Measurements from ENCODE around the gene ABI3. TPM values are rescaled to one million over a fixed set of nuclear protein-coding genes. Genes with fewer than 3 reads are reported as not detected.

ABI3 gene
- polyA plus RNA-seq, 1 donor from 2014 or later = not detected

- H3K4me3 ChIP-seq (ENCODE audit: low read length) = no peak overlapping the region
- no peaks in the 10 kb centered on the region for H3K27me3 ChIP-seq (ENCODE audit: insufficient read depth, low read depth, low read length)
- H4K20me1 ChIP-seq (ENCODE audit: insufficient read depth) = no peaks in the 10 kb centered on the region
- no peak overlapping the region for H2AFZ ChIP-seq (ENCODE audit: low read depth, low read length)
- no peaks in the 10 kb centered on the region for H3K36me3 ChIP-seq (ENCODE audit: insufficient read depth, low read length)
- H3K79me2 ChIP-seq (replicated peaks; ENCODE audit: insufficient read depth, low read length) = no peaks in the 10 kb centered on the region
- H3F3A ChIP-seq (ENCODE audit: insufficient read depth, low read length, poor library complexity, severe bottlenecking) = no peaks in the 10 kb centered on the region
- no peak for TF ChIP-seq REST (IDR thresholded peaks at IDR 0.05; ENCODE audit: borderline replicate concordance)
- TF ChIP-seq SMC3 (conservative IDR thresholded peaks at IDR 0.05; ENCODE audit: poor library complexity) = no peak
- no peak for TF ChIP-seq TAF1 (IDR thresholded peaks at IDR 0.05; ENCODE audit: low read depth)
- TF ChIP-seq POLR2AphosphoS5 (IDR thresholded peaks at IDR 0.05) = no peak
- no peak for TF ChIP-seq EZH2 (IDR thresholded peaks at IDR 0.05; ENCODE audit: borderline replicate concordance, insufficient read depth, low read length, poor library complexity, severe bottlenecking)
- no peak for TF ChIP-seq EP300 (conservative IDR thresholded peaks at IDR 0.05; ENCODE audit: poor library complexity, severe bottlenecking)
- no peak for TF ChIP-seq MXI1 (conservative IDR thresholded peaks at IDR 0.05; ENCODE audit: poor library complexity, severe bottlenecking)
- no peak for TF ChIP-seq RAD21 (conservative IDR thresholded peaks at IDR 0.05)
- TF ChIP-seq CTCF (IDR thresholded peaks at IDR 0.05; ENCODE audit: poor library complexity, severe bottlenecking) = no peak
- H3K27ac ChIP-seq (ENCODE audit: low read length) = no peak overlapping the region
- H3K9me2 ChIP-seq (ENCODE audit: insufficient read depth, low read length) = no peaks in the 10 kb centered on the region
- no peak overlapping the region for H3K4me2 ChIP-seq (ENCODE audit: low read length)
- no peaks in the 10 kb centered on the region for H3K9me3 ChIP-seq (ENCODE audit: low read length)
- H3K9ac ChIP-seq (ENCODE audit: low read length) = no peak overlapping the region
Observed at GRCh38 chr17:49249292-49249794, 38.8 kb downstream of the ABI3 start.

DNA sequence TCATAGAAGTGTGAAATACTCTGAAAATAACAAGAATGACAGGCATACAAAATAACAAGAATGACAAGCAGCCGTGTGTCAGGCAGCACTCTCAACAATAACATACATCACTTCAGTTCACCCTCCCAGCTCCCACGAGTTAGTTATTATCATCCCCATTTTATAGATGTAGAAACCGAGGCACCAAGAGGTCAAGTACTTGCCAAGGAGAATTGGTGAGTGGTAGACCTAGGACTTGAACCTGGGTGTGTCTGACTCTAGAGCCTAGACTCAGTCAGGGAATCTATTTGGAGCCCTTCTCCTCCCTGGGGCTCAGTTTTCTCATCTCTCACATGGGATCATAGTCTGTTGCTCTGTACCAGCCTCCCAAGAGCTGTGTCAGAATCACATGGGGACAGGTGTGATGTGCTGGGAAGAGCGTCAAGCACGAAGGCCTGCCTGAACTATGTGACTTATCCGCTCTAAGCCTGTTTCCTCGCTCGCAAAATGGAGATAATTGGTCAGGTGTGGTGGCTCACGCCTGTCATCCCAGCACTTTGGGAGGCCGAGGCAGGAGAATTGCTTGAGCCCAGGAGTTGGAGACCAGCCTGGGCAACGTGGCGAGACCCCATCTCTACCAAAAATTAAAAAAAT, 39.5 kb downstream of the ABI3 start:
- Histone ChIP-seq H3K4me2 (ENCODE audit: low read length) (no peak overlapping the region), H4K20me1 (ENCODE audit: insufficient read depth) (no peaks in the 10 kb centered on the region), H3K27ac (ENCODE audit: low read length) (no peak overlapping the region), H3K36me3 (ENCODE audit: insufficient read depth, low read length) (no peaks in the 10 kb centered on the region), H3K9ac (ENCODE audit: low read length) (no peak overlapping the region), H3K79me2 (replicated peaks; ENCODE audit: insufficient read depth, low read length) (no peaks in the 10 kb centered on the region), H2AFZ (ENCODE audit: low read depth, low read length) (no peak overlapping the region), H3K4me3 (ENCODE audit: low read length) (no peak overlapping the region), H3K9me2 (ENCODE audit: insufficient read depth, low read length) (no peaks in the 10 kb centered on the region), H3F3A (ENCODE audit: insufficient read depth, low read length, poor library complexity, severe bottlenecking) (no peaks in the 10 kb centered on the region), H3K9me3 (ENCODE audit: low read length) (no peaks in the 10 kb centered on the region), H3K27me3 (ENCODE audit: insufficient read depth, low read depth, low read length) (no peaks in the 10 kb centered on the region)
- TF ChIP-seq REST (IDR thresholded peaks at IDR 0.05; ENCODE audit: borderline replicate concordance) = no peak
- no peak for TF ChIP-seq TAF1 (IDR thresholded peaks at IDR 0.05; ENCODE audit: low read depth)
- no peak for TF ChIP-seq SMC3 (conservative IDR thresholded peaks at IDR 0.05; ENCODE audit: poor library complexity)
- TF ChIP-seq EZH2 (IDR thresholded peaks at IDR 0.05; ENCODE audit: borderline replicate concordance, insufficient read depth, low read length, poor library complexity, severe bottlenecking) = no peak
- TF ChIP-seq MXI1 (conservative IDR thresholded peaks at IDR 0.05; ENCODE audit: poor library complexity, severe bottlenecking) = no peak
- no peak for TF ChIP-seq POLR2AphosphoS5 (IDR thresholded peaks at IDR 0.05)
